GM19238 (cell line): ENCODE measurements around the gene HTRA1.

Experiments used
- DNase-seq: peaks from one replicate; pipeline ENCODE4 v3.0.0; 2011; ENCODE audit warnings: low spot score; ENCODE audit not compliant: insufficient read length

Gene HTRA1

DNA sequence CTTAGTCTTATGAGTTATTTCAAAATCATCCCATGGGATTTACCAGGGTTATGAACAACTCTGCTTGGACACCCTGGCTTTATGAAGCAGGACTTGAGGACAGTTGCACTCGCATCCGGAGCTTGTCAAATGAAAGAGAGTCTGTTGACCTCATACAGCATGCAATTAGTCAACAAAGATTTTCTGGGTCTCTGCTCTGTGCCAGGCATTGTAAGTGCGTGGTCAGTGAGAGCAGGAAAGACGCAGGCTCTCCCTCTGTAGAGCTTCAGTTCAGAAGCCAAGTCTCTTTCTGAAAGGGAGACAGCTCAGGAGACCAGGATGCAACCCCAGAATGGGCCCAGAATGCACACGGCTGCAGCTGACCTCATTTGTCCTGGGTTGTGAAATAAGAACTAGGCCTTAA is 53.7 kb downstream of the HTRA1 start:
- no peak for DNase-seq

DNA sequence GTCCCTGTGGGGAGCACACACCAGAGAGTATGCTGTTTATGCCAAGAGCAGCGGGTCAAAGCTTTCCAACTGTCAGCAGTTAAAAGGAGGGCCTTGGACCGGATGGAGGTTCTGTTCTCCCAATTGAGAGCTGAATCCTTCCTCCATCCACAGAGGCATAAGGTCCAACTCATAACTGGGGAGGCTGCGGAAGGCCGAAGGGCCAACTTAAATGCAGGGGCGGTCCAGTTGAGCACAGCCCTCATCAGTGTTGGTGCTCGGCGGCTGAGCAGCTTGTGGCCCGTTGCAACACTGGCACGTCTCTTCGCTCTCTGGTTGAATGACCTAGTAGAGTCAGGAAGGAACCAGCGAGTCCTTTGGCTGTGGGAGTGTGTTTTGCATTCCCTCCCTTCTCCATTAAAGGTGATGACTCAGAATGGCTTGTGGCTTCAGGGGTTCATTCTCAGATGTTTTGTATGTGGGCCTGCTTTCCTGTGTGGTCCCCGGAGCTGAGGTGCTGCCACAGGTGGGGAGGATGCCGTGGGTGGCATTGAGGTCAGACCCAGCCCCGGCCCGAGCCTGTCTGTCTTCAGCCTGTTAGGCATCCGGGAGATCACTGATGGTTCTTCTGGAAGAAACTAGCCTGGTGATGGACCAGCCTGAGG is 54.4 kb downstream of the HTRA1 start:
- DNase-seq: no peak

DNA sequence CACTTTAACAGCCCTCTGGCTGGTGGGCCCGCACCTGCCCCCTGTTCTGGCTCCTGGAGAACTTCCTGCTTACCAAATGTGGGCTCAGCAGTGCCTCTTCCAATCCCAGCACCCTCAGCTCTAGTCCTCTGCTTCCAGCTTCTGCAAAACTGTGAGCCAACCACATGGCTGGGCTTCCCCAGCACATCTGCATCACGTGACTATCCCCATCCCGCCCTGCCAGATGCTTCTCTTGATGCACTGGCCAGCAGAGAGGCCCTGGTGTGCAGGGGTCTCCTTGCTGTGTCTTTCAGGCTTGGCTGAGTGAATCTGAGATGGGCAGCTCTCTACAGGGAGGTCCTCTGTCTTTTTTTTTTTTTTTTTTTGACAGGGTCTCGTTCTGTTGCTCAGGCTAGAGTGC is 55.4 kb downstream of the HTRA1 start:
- no peak for DNase-seq

DNA sequence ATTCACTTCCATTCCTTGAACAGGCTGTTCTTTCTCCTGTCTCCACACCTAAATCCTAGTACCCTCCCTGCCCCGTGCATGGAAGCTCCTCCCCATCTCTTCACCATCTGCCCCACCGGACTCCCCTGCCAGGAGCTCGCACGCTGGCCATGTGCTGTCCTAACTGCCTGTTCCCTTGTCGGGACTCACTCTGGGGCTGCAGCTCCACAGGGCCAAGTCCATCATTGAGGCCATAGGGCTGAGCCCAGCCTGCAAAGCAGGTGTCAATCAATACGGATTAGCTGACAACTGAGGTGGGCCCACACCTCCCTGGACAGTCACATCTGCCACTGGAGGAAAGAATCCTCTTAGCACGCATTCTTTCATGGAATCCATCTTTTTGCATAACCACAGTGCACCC is 57.8 kb downstream of the HTRA1 start:
- no peak for DNase-seq

DNA sequence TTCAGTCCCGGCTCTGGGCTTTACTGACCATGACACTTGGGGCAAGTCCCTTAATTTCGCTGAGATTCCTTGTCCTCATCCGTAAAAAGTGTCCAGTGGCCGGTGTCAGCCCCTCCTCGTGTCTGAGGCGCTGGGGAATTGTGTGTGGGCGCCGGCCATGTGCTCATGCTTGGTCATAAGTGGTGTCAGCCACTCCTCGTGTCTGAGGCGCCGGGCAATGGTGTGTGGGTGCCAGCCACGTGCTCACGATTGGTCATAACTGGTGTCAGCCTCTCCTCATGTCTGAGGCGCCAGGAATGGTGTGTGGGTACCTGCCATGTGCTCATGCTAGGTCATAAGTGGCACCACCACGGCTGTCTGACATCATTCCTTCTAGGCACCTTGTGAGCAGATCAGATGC is 58.5 kb downstream of the HTRA1 start:
- no peak for DNase-seq

DNA sequence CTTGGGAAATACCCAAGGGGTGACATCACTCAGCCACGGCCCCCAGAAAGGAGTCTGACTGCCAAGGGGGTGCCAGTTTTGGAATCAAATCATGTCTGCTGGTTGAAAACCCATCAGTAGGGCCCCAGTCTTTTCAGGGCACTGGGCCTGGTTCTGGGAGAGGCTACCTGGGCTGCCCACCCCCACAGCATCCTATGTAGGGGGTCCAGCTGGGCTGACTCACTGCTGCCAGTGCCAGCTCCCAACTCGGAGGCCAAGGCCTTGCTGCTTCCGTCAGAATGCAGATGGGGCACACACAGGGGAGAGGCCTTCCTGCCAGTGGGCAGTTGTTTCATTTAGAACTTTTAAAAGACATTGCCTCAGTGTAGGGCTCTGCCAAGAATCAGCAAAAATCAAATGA is 59.7 kb downstream of the HTRA1 start:
- DNase-seq: no peak

DNA sequence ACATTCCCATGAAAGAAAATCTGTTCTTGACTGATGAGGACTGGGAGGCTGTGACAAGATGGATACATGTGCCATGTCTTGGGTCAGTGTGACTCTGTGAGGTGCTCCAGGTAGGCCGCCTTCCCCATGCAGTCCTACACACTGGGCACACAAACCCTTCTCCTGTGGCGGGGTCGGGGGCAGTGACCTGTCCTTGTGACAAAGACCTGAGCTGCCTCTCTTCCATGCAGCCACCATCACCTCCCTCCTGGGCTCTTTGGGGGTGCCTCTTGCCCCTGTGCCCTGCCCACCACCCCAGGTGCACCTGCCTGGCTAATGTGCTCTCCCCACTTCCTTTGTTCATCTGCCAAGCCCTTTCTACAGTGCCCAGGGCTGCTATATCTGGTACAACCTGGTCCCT is 63.5 kb downstream of the HTRA1 start:
- DNase-seq: no peak

DNA sequence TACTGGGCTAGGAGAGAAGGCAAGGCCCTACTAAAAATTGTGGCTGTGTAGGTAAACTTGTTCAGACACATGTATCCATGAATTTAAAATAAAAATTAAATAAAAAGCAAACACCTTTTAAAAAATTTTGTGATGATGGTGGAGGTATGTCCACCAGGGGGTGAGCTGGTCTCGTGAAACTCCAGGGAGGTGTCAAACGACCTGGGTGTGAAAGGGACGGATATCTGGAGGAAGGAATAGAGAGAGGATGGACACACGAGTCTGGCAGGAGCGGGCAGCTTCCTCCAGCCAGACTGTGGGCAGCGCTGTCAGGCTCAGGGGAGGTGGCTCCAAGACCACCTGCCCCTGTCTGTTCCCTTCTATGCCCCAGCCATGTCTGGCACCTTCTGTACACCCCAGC is 64.4 kb downstream of the HTRA1 start:
- no peak for DNase-seq

DNA sequence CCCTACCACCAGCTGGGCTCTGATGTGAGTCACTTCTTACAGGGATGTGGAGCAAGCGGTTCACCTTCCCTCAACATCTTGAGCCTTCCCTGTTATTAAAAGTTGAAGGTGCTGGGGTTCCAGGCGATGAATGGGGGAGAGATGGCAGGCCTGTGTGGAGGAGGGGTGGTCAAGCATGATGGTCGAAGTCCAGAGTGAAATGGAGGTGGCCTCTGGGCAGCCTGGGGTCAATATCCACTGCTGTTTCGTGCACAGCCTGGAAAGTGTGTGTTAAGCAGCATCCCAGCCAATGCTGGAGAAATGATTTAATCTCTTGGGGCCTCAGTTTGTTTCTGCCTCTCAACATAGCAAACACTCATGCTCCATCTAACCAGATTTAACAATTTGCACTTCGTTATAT is 65.5 kb downstream of the HTRA1 start:
- DNase-seq: no peak

DNA sequence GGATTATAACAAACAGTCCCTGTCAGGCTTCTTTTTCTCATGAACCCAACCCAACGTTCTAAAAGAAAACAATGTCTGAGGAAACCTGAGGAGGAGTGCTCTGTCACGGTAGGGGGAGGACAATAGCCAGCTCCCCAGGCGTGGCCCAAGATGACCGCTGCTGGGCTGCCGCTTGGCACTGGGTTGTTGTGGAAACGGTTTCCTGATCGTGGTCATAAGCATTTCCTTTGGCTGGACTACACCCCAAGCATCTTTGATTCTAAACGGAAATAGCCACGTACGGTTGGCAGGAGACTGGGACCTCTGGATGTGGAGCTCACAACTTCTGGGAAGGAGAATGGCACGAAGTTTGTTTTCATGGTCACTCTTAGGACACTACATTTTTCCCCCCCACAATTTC is 68.8 kb downstream of the HTRA1 start:
- no peak for DNase-seq

DNA sequence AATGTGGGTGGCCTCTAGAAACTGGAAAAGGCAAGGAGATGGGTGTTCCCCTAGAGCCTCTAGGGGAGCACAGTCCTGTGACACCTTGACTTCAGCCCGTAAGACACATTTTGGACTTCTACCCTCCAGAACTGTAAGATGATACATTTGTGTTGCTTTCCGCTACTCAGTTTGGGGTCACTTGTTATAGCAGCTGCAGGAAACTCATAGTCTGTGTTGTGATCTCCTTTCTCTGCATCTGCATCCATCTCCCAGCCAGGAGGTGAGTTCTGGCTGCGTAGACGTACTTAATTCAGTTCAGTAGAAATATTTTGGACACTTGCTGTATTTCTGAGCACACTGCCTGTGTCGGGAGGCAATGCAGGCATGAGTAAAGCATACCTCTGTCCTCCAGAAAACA is 69.9 kb downstream of the HTRA1 start:
- no peak for DNase-seq

DNA sequence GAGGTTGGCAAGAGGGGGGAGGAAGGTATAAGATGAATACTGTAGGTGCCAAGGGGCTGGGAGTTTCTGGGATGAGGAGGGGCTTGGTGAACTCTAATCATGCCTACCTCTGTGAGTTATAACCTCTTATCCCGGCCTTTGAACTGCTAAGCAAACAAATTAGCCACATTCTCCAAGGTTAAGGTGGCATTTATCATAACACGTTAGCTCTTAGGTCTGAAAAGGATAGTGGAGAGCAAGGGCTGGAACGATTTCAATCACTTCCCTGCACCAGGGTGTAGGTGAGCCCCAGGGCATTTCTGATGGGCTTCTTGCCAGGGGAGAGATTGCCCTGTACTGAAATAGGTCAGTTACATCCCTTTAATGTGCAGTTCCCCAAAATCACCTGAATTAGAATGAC is 70.6 kb downstream of the HTRA1 start:
- no peak for DNase-seq

DNA sequence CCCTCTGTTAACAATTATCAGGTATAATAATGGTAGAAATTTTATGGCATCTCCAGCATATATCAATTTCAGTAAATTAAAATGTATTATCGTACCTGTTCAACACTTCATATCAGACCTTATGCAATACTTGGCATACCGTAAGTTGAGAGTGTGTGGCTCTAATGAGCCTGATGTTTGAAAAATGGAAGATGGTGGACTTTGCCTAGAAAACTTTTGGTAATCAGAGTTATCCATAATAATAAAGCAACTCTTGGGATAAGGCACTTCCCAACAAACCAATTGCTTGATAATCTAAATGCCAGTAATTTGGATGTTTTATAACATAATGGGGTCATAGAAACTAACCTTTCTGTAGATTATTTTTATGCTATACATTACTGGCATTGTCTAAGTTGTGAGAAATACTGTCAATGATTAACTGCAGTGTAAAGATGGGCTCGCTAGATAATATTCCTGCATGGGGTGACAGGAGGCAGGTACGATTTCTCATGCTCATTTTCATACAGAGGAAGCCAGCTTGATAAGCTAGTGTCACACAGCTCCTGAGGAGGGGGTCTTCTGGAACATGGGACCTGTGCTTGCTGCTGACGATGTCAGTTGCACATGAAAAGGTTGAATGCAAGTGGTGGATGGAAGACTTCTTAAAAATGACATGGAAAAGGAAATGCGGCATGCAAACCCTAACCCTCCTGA is 71.4 kb downstream of the HTRA1 start:
- no peak for DNase-seq

DNA sequence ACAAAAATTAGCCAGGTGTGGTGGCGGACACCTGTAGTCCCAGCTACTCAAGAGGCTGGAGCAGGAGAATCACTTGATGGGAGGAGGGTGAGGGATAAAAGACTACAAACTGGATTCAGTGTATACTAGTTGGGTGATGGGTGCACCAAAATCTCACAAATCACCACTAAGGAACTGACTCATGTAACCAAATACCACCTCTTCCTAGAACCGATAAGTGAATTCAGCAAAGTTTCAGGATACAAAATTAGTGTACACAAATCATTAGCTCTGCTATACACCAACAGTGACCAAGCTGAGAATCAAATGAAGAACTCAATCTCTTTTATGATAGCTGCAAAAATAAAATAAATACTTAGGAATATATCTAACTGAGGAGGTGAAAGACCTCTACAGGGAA is 76.2 kb downstream of the HTRA1 start:
- no peak for DNase-seq

DNA sequence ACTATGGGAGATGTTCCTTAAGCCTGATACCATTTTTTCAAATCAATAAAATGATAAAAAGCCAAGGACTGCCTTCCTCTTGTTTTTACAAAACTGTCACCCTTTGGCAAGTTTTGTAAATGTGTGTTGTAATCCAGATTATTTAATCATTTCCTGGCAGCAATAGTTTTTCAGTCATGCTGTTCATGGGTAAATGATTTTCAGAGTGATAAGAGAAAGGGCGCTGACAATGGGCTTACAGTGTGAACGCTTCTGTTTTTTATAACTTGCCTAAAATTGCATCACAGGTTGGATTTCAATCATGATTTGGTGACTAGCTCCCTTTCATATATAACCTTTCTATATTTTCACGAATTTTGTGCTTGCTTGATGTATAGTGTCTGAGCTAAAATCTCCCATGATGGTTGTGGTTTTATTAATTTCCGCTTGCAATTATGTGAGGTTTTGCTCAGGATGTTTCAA is 80.2 kb downstream of the HTRA1 start:
- no peak for DNase-seq

DNA sequence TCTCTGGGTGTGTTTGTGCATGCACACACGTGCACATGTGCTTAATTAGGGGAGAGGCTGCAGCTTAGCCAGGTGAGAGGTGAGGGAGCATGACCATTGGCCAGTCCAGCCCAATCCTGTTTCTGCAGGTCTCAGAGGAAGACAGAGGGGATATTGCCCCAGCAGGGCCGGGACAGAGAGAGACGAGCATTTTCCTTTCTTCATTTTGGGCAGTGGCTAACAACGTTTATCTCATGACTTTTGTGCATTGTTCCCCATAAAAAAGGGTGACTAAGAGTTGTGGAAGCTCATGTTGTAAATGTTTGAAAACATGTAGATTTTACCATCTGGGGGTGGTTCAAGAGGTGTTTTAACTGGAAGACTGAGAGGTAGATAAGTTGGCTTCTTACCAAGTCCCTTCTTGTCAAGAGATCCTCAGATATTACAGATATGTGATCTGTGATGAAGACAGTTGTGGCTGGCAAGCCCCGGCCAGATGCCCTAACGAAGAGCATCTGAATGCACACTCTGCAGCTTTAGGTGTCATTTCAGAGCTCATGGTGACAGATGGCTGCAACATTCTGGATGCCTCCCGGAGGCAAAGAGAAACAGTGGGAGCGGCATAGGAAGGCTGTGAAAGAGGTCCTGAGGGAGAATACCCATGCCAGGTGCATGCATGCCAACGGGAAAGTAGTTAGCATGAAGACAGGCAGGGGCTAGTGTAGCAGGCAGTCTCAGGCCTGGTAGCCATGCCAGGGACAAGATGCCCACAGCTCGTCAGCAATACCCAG is 82.5 kb downstream of the HTRA1 start:
- DNase-seq: no peak

DNA sequence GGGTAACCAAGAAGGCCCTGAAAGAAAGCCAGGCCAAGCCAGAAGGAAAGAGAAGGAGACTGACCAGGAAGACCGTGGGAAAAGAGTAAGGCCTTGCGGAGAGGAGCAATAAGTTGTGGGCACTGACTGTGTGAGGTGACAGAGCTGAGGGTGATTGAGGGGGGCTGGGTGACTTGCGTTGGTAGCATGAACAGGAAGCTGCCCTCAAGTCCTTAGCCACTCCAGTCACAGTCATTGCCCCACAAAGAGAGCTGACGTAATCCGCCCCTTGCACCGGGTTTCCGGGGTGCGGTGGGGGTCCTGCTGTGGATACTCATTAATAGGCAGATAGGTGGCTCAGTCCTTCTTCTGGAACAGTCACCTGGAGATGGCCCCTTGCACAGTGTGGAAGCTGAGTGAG is 83.1 kb downstream of the HTRA1 start:
- no peak for DNase-seq

DNA sequence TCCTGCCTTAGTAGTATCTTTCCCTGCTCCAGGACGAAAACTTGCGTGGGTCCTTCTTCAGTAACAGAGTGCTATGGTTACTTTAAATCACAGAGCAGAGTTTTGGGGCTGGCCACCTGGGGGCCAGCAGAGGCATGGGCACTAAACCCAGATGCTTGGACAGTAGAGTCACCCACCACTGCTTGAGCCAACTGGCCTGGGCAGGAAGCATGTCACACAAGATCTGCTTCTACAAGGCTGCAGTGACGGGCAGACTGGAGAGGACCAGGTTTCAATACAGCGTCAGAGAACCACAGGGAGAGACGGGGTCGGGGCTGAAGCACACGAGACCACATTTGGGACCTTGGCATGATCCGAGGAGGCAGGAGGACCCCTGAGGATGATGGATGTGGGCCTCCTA is 84.9 kb downstream of the HTRA1 start:
- DNase-seq: no peak

DNA sequence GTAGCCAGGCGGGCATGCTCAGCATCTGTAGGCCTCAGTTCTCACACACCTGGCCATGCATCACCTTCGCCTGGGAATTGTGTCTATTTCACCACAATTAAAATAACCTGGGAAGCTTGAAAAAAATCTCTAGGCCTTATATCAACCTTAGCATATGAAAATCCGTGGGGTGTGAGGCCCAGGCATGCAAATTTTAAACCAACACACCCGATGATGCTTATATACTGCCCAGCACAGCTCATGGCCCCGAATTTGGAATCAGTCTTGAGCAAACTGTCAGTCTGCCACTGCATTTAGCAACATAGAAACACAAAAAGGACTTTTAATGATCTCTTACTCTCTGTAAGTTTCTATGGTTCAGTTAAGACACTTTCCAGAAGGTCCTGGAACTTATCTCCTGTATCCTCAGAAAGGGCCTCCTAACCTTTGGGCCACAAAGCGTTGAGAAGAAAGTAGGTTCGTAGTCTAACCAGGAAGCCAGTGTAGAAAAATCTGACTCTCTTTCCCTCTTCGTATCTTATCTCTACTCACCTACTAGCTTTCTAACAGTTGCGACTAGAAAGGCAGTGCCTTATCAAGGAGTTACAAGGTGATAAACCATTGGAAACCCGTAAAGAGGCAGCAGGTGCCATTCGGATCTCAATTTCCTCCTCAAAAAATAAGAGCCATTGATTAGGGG is 87.2 kb downstream of the HTRA1 start:
- no peak for DNase-seq

DNA sequence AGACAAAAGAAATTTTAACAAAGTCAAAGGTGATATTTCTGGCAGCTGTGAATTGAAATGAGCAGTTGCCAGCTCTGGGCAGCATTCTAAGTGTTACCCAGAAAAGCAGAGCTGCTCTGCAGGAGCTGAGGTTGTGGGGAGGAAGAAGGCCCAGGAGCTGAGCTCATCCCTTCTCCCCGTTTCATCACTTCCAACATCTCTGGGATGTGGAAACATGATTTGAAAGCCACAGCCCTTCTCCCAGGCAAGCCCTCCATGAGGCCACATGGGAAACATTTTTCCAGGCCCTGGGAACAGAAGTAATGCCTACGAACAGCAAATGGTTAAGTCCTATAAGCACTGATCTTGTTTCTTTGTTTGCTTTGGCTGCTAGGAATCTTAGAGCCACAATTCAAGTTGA is 88.3 kb downstream of the HTRA1 start:
- no peak for DNase-seq

DNA sequence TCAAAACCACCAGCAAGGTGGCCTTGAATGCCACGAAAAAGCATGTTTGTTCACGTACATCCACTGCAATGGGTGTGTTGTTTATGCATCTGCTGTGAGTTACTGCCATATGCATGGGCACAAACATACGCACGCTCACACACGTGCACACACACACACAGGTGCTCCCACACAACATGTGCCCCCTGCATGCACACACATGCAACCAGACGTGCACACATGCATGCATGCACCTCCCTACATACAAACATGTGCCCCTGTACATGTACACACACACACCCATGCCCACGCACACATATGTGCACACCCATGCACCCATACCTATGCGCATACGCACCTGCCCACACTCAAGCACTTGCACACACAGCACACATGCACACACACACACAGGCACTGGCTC is 89.1 kb downstream of the HTRA1 start:
- no peak for DNase-seq

DNA sequence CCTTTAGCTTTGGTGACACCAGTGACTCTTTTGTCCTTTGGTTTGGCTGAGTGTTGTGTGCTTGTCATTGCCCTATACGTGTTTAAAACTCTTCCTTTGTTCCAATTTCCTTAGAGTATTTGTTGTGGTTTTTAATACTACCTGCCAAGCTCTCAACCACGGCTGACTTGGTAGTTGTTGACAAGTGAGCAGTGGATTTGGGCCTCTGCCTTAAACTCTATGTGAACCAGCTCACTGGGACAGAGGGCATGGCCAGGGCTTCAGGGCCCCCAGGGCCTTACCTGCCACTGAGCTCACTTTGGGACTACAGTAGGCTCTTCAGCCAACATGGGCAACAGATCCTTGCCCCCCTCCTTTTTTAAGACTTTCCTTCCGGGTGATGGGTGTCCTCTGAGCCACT is 89.6 kb downstream of the HTRA1 start:
- no peak for DNase-seq
